Heart right ventricle (tissue), 16 donors: ENCODE data around the gene C10orf71. TPM values are rescaled to one million over a fixed set of nuclear protein-coding genes. Genes with fewer than 3 reads are reported as not detected.

Experiments
- ATAC-seq, 8 donors: fragments of 200-7000 bp; cut with Tn5 transposase; one replicate each; pipeline ENCODE4 v1.9.1; 2020; ENCODE audit warnings: mild to moderate bottlenecking in 8 of 8, moderate library complexity in 8 of 8, moderate number of reproducible peaks in 1 of 8
- DNase-seq, 2 donors: peaks; one replicate each; pipeline ENCODE4 v3.0.0-alpha.2; 2020
- H3K27ac ChIP-seq, 10 donors: fragments of 200-600 bp; sonication (generic) in 2 of 10; one replicate each; pipeline versions ENCODE4 v1.5.0 to v1.8.0; 2020 to 2022; ENCODE audit warnings: mild to moderate bottlenecking in 3 of 10
- H3K27me3 ChIP-seq, 7 donors: fragments of 200-600 bp; one replicate each; pipeline ENCODE4 v1.8.0; 2021 to 2022; ENCODE audit warnings: mild to moderate bottlenecking in 2 of 7
- H3K36me3 ChIP-seq, 9 donors: fragments of 200-600 bp; sonication (generic) in 1 of 9; one replicate each; pipeline versions ENCODE4 v1.5.0 to v1.8.0; 2020 to 2022; ENCODE audit warnings: mild to moderate bottlenecking in 2 of 9
- H3K4me1 ChIP-seq, 9 donors: fragments of 200-600 bp; sonication (generic) in 1 of 9; one replicate each; pipeline versions ENCODE4 v1.5.0 to v1.8.0; 2020 to 2022; ENCODE audit warnings: mild to moderate bottlenecking in 4 of 9
- H3K4me3 ChIP-seq, 10 donors: fragments of 200-600 bp; sonication (generic) in 2 of 10; one replicate each; pipeline versions ENCODE4 v1.5.0 to v1.8.0; 2020 to 2022; ENCODE audit warnings: mild to moderate bottlenecking in 7 of 10, moderate library complexity in 2 of 10
- H3K9me3 ChIP-seq, 11 donors: fragments of 200-600 bp in 10 of 11; sonication (generic) in 2 of 11; one replicate each; pipeline versions ENCODE4 v1.5.0 to v1.8.0; 2013 to 2022; ENCODE audit warnings: mild to moderate bottlenecking in 2 of 11, control low read depth in 1 of 11, moderate library complexity in 1 of 11
- CTCF ChIP-seq, 9 donors: fragments of 200-600 bp; sonication (generic) in 2 of 9; IDR thresholded peaks; one replicate each; pipeline versions ENCODE4 v1.5.0 to v1.8.0; 2021 to 2022; ENCODE audit warnings: antibody characterized with exemption in 9 of 9, mild to moderate bottlenecking in 5 of 9, moderate library complexity in 1 of 9
- WGBS, 2 donors: extraction: QIAGEN DNeasy Blood & Tissue Kit; methylation state at CpG; one replicate each; pipeline ENCODE4 v1.1.7; 2013; ENCODE audit warnings: inconsistent platforms in 1 of 2; 5-methylcytosine and 5-hydroxymethylcytosine counted together
- intact Hi-C, 10 donors: fragments of 100-400 bp; cut with DNase I; formaldehyde crosslinking; loops; one replicate each; pipeline versions ENCODE4 v1.11.1 to v1.14.2; 2022
- polyA plus RNA-seq, 2 donors: library from polyadenylated mRNA; stranded (reverse); fragments of 200-250 nt; gene quantifications; one replicate each; pipeline ENCODE4 v1.2.3, GENCODE V29; 2013
- total RNA-seq, 10 donors: library from RNA; stranded (reverse); fragmentation: NEBNext Ultra II Directional in 3 of 10; extraction: Animal tissue kit (Norgen Biotek cat#: 25700) in 3 of 10; gene quantifications; one replicate each; pipeline versions ENCODE4 v1.2.1 to v1.2.4, GENCODE V29; 2021 to 2023
- donor health status: Arrhythmogenic right ventricular cardiomyopathy.
- donor health status: ischemic (EF 13 %, LVEDD 7.1; RV severe dilation, severe dysfunction).
- donor health status: healthy with polysubstance abuse.
- donor health status: DM: no; HTN: yes; CAD: no.
- donor health status: DM: no; HTN: no; CAD: no.
- donor health status: ischemic (EF 25% LVEDD 6.9; RV normal size, moderate dysfunction).
- donor health status: ischemic (EF 25% LVEDD 5.7; RV mildly dilated, moderate dysfunction).
- donor health status: healthy.
- donor health status: DM: yes; HTN: yes; CAD: no.
- donor health status: Ischemic cardiomyopathy.
- donor health status: ischemic (EF 35%, LVEDD 5.7; RV mildly dilated, moderate dysfunction).
- donor health status: nonischemic (EF 11% LVEDD 7.7; RV severe dilation, severe dysfunction).
- donor health status: DM: yes; HTN: yes; CAD: no.
- donor health status: PGD.
- donor health status: ischemic (EF 29% LVEDD 5.4; RV normal size, mild dysfunction).
- donor health status: nonischemic (EF 23%, LVEDD 6.1; RV moderate dilation, normal function).

The C10orf71 gene
- total and polyA plus RNA-seq, 12 donors = 3.6 to 225 (median 149) TPM

- ATAC-seq (peak in 7 of 8 donors; percentile 29 to 94 (median 78)), DNase-seq (no peak)
- Histone ChIP-seq H3K27me3 (peaks cover 0 to 9% (median 0%) of the 10 kb centered on the region in 7 donors), H3K27ac (no peak overlapping the region), H3K36me3 (no peaks in the 10 kb centered on the region), H3K9me3 (no peaks in the 10 kb centered on the region), H3K4me3 (no peak overlapping the region), H3K4me1 (no peaks in the 10 kb centered on the region)
- TF ChIP-seq CTCF (IDR thresholded peaks at IDR 0.05) = no peak
- WGBS, 2 donors = 41 to 54% methylated on average over 3 of the region's 3 CpGs
- intact Hi-C loops = loop anchor here in 1 of 10 donors (10.0 kb wide), 1 partner anchor 711 kb away; no protein-coding TSS in a partner anchor
These were observed 76.6 kb downstream of the C10orf71 start for GRCh38 chr10:49375611-49376010.

Other genes starting within 250 kb of the C10orf71 start
- 10 to 100 TPM; 12.0 to 26.7 (median 18.1) TPM for gene VSTM4, start 183.6 kb upstream of the C10orf71 start, total RNA-seq
- 1 to 10 TPM; 5.0 to 6.1 TPM for gene VSTM4, start 183.6 kb upstream of the C10orf71 start, polyA plus RNA-seq
- not detected for gene FAM170B, start 165.1 kb upstream of the C10orf71 start, total RNA-seq
- not detected for gene FAM170B, start 165.1 kb upstream of the C10orf71 start, polyA plus RNA-seq
- gene TMEM273, start 110.8 kb upstream of the C10orf71 start, total RNA-seq = 10 to 100 TPM; 10.9 to 27.3 (median 18.6) TPM
- gene TMEM273, start 110.8 kb upstream of the C10orf71 start, polyA plus RNA-seq = 10 to 100 TPM; 17.4 to 28.5 TPM
- gene DRGX, start 96.9 kb downstream of the C10orf71 start, total RNA-seq = not detected
- gene DRGX, start 96.9 kb downstream of the C10orf71 start, polyA plus RNA-seq = not detected
- gene ERCC6, start 240.0 kb downstream of the C10orf71 start, total RNA-seq = 10 to 100 TPM; 12.8 to 32.4 (median 22.6) TPM
- gene ERCC6, start 240.0 kb downstream of the C10orf71 start, polyA plus RNA-seq = 1 to 10 TPM; 1.9 to 4.8 TPM